HG03139 (cell line): ENCODE measurements around the gene NHEJ1.

Experiments
- ATAC-seq: cut with Tn5 transposase; IDR thresholded peaks from one replicate; pipeline ENCODE4 v1.9.1; 2021; ENCODE audit not compliant: unreplicated experiment

The NHEJ1 gene

GRCh38 chr2:219094171-219094570, 66.4 kb downstream of the NHEJ1 start:
- ATAC-seq: no peak

GRCh38 chr2:219090436-219091299, 69.9 kb downstream of the NHEJ1 start:
- no peak for ATAC-seq

- ATAC-seq: no peak
Observed at GRCh38 chr2:219089330-219089729, 71.3 kb downstream of the NHEJ1 start.

- no peak for ATAC-seq
Observed at GRCh38 chr2:219087848-219088247, 72.8 kb downstream of the NHEJ1 start.

GRCh38 chr2:219087361-219087760, 73.3 kb downstream of the NHEJ1 start:
- no peak for ATAC-seq

GRCh38 chr2:219086196-219086595, 74.4 kb downstream of the NHEJ1 start:
- no peak for ATAC-seq

- no peak for ATAC-seq
Observed at GRCh38 chr2:219084791-219085190, 75.8 kb downstream of the NHEJ1 start.

GRCh38 chr2:219082332-219082958, 78.2 kb downstream of the NHEJ1 start:
- ATAC-seq: no peak

- ATAC-seq: no peak
Observed at GRCh38 chr2:219081701-219082331, 78.8 kb downstream of the NHEJ1 start.

- ATAC-seq: no peak
Observed at GRCh38 chr2:219081096-219081495, 79.5 kb downstream of the NHEJ1 start.

- ATAC-seq: no peak
Observed at GRCh38 chr2:219079417-219079816, 81.2 kb downstream of the NHEJ1 start.

- ATAC-seq: no peak
Observed at GRCh38 chr2:219078951-219079350, 81.7 kb downstream of the NHEJ1 start.

GRCh38 chr2:219078126-219078525, 82.5 kb downstream of the NHEJ1 start:
- no peak for ATAC-seq

- ATAC-seq: no peak
Observed at GRCh38 chr2:219076253-219076652, 84.4 kb downstream of the NHEJ1 start.

GRCh38 chr2:219073413-219074129, 87.0 kb downstream of the NHEJ1 start:
- no peak for ATAC-seq

GRCh38 chr2:219072741-219073250, 87.8 kb downstream of the NHEJ1 start:
- ATAC-seq: no peak

GRCh38 chr2:219071131-219071816, 89.3 kb downstream of the NHEJ1 start:
- no peak for ATAC-seq

- ATAC-seq: no peak
Observed at GRCh38 chr2:219065484-219065883, 95.1 kb downstream of the NHEJ1 start.

- no peak for ATAC-seq
Observed at GRCh38 chr2:219062081-219062480, 98.5 kb downstream of the NHEJ1 start.
